Suprapubic skin (tissue), 4 donors: ENCODE results near the gene SFTPB.

Experiments
- EP300 ChIP-seq: sonication (generic); formaldehyde crosslinking; IDR thresholded peaks from one replicate; pipeline ENCODE4 v1.6.1; 2017; ENCODE audit warnings: antibody characterized with exemption
- POLR2A ChIP-seq, 2 donors: fragments of 450-650 bp; IDR thresholded peaks; one replicate each; pipeline ENCODE4 v1.6.1; 2017; ENCODE audit warnings: antibody characterized with exemption in 2 of 2, mild to moderate bottlenecking in 2 of 2, moderate library complexity in 2 of 2
- POLR2AphosphoS5 ChIP-seq, 3 donors: sonication (generic); formaldehyde crosslinking; IDR thresholded peaks; one replicate each; pipeline ENCODE4 v1.6.1; 2017; ENCODE audit warnings: antibody characterized with exemption in 3 of 3
- TF ChIP-seq, protein P1 (sequence below), 2 donors: fragments of 200-600 bp in 1 of 2; fragments of 450-650 bp in 1 of 2; sonication (generic) in 1 of 2; IDR thresholded peaks; one replicate each; pipeline ENCODE4 v1.5.1; 2016 to 2019; ENCODE audit warnings: antibody characterized with exemption in 2 of 2, mild to moderate bottlenecking in 1 of 2, moderate library complexity in 1 of 2

DNA sequence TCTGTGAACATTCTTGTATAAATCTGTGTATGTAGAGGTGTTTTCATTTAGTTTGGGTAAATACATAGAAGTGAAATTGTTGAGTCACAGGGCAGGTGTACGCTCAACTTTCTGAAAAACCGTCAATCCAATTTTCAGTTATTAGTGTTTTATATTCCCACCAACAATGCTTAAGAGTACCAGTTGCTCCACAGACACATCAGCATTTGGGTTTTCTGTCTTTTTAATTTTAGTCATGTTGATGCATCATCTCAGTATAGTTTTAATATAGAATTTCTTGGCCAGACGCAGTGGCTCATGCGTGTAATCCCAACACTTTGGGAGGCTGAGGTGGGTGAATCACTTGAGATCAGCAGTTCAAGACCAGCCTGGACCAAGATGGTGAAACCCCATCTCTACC, 22.9 kb upstream of the SFTPB start:
- TF ChIP-seq, protein P1, sequence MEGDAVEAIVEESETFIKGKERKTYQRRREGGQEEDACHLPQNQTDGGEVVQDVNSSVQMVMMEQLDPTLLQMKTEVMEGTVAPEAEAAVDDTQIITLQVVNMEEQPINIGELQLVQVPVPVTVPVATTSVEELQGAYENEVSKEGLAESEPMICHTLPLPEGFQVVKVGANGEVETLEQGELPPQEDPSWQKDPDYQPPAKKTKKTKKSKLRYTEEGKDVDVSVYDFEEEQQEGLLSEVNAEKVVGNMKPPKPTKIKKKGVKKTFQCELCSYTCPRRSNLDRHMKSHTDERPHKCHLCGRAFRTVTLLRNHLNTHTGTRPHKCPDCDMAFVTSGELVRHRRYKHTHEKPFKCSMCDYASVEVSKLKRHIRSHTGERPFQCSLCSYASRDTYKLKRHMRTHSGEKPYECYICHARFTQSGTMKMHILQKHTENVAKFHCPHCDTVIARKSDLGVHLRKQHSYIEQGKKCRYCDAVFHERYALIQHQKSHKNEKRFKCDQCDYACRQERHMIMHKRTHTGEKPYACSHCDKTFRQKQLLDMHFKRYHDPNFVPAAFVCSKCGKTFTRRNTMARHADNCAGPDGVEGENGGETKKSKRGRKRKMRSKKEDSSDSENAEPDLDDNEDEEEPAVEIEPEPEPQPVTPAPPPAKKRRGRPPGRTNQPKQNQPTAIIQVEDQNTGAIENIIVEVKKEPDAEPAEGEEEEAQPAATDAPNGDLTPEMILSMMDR (IDR thresholded peaks at IDR 0.05): no peak
- no peak for TF ChIP-seq EP300
- TF ChIP-seq POLR2A (IDR thresholded peaks at IDR 0.05): no peak
- no peak for TF ChIP-seq POLR2AphosphoS5 (IDR thresholded peaks at IDR 0.05)
